ENCODE data around the gene C10orf90. TPM values are rescaled to one million over a fixed set of nuclear protein-coding genes. Genes with fewer than 3 reads are reported as not detected.

Gene C10orf90
- total RNA-seq, 1 experiment from 2014 or later: 0.67 TPM

GRCh38 chr10:126637501-126637900, 33.0 kb downstream of the C10orf90 start:
- ATAC-seq (no peak), DNase-seq (ENCODE audit: low read depth, low spot score) (no peak)
- Histone ChIP-seq H3K9me3 (ENCODE audit: control insufficient read depth, insufficient read depth, low read depth, low read length) (no peaks in the 10 kb centered on the region), H3K36me3 (ENCODE audit: control insufficient read depth, insufficient read depth, low read length) (no peaks in the 10 kb centered on the region), H3K4me1 (ENCODE audit: control insufficient read depth, insufficient read depth, low read length) (no peaks in the 10 kb centered on the region), H3K4me3 (ENCODE audit: low read depth in 2 of 2, low read length in 2 of 2) (no peak overlapping the region), H3K27me3 (ENCODE audit: control insufficient read depth, insufficient read depth, low read length) (0 out of 2 replicates have a peak, but pooled peaks cover 4% of the 10 kb centered on the region), H3K27ac (ENCODE audit: low read length) (no peak overlapping the region)
- in situ Hi-C loops (cut with HindIII; ENCODE audit: low pct_unique_long_range_greater_than_20kb, low sequenced_read_pairs) (no loop called here), intact Hi-C loops (cut with micrococcal nuclease; ENCODE audit: unreplicated experiment) (no loop called here)
- no TSS peak for BruUV-seq (replicated peaks)
- ChIA-PET CTCF (no interaction called here), POLR2A (no interaction called here)
- TF ChIP-seq POLR2AphosphoS5 (IDR thresholded peaks at IDR 0.05; ENCODE audit: low read depth, low read length): no peak
- TF ChIP-seq SIN3A (IDR thresholded peaks at IDR 0.05; ENCODE audit: borderline replicate concordance, insufficient read depth, low read depth, low read length): no peak
- no peak for TF ChIP-seq REST (IDR thresholded peaks at IDR 0.05; ENCODE audit: insufficient read depth in 1 of 2, low read depth in 2 of 2, low read length in 1 of 2)
- TF ChIP-seq, protein P1, sequence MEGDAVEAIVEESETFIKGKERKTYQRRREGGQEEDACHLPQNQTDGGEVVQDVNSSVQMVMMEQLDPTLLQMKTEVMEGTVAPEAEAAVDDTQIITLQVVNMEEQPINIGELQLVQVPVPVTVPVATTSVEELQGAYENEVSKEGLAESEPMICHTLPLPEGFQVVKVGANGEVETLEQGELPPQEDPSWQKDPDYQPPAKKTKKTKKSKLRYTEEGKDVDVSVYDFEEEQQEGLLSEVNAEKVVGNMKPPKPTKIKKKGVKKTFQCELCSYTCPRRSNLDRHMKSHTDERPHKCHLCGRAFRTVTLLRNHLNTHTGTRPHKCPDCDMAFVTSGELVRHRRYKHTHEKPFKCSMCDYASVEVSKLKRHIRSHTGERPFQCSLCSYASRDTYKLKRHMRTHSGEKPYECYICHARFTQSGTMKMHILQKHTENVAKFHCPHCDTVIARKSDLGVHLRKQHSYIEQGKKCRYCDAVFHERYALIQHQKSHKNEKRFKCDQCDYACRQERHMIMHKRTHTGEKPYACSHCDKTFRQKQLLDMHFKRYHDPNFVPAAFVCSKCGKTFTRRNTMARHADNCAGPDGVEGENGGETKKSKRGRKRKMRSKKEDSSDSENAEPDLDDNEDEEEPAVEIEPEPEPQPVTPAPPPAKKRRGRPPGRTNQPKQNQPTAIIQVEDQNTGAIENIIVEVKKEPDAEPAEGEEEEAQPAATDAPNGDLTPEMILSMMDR (IDR thresholded peaks at IDR 0.05): no peak
- TF ChIP-seq TCF7L2 (IDR thresholded peaks at IDR 0.05; ENCODE audit: low read depth, low read length): no peak

- H3K36me3 ChIP-seq (ENCODE audit: control insufficient read depth, insufficient read depth, low read length): no peaks in the 10 kb centered on the region
- H3K9me3 ChIP-seq (ENCODE audit: control insufficient read depth, insufficient read depth, low read depth, low read length): no peaks in the 10 kb centered on the region
- in situ Hi-C loops (cut with HindIII; ENCODE audit: low pct_unique_long_range_greater_than_20kb, low sequenced_read_pairs): no loop called here
- H3K27ac ChIP-seq (ENCODE audit: low read length): no peak overlapping the region
- CTCF ChIA-PET: no interaction called here
- intact Hi-C loops (cut with micrococcal nuclease; ENCODE audit: unreplicated experiment): no loop called here
- ATAC-seq (no peak), DNase-seq (ENCODE audit: low read depth, low spot score) (no peak)
- BruUV-seq (replicated peaks): no TSS peak
- no peak overlapping the region for H3K4me3 ChIP-seq (ENCODE audit: low read depth in 2 of 2, low read length in 2 of 2)
- POLR2A ChIA-PET: no interaction called here
- 0 out of 2 replicates have a peak, but pooled peaks cover 3% of the 10 kb centered on the region for H3K27me3 ChIP-seq (ENCODE audit: control insufficient read depth, insufficient read depth, low read length)
- no peaks in the 10 kb centered on the region for H3K4me1 ChIP-seq (ENCODE audit: control insufficient read depth, insufficient read depth, low read length)
- TF ChIP-seq REST (IDR thresholded peaks at IDR 0.05; ENCODE audit: insufficient read depth in 1 of 2, low read depth in 2 of 2, low read length in 1 of 2): no peak
These were observed 35.6 kb downstream of the C10orf90 start for GRCh38 chr10:126634911-126635310.
